Stimulated activated naive CD8-positive, alpha-beta T cell treated with anti-CD3 and anti-CD28 coated beads, Interleukin-15, Interleukin-2, amounts not matched to agents 100 ng/mL and 50 ng/mL, for 24 hours (primary cell): ENCODE results near the gene TPSG1.

Source experiments
- H3K27ac Mint-ChIP-seq: one replicate; pipeline ENCODE4 v1.8.0; 2021; ENCODE audit warnings: mild to moderate bottlenecking, mixed read lengths
- H3K27me3 Mint-ChIP-seq: one replicate; pipeline ENCODE4 v1.8.0; 2021; ENCODE audit warnings: mixed read lengths
- H3K36me3 Mint-ChIP-seq: one replicate; pipeline ENCODE4 v1.8.0; 2021; ENCODE audit warnings: low read depth, mixed read lengths
- H3K4me1 Mint-ChIP-seq: one replicate; pipeline ENCODE4 v1.8.0; 2021; ENCODE audit warnings: low read depth, mixed read lengths
- H3K4me3 Mint-ChIP-seq: one replicate; pipeline ENCODE4 v1.8.0; 2021; ENCODE audit warnings: mild to moderate bottlenecking, mixed read lengths
- H3K9me3 Mint-ChIP-seq: one replicate; pipeline ENCODE4 v1.8.0; 2021; ENCODE audit warnings: mixed read lengths

Gene TPSG1

GRCh38 chr16:1216296-1216619 lies 8.8 kb downstream of the TPSG1 start:
- no peaks in the 10 kb centered on the region for H3K27me3 Mint-ChIP-seq
- no peak overlapping the region for H3K4me3 Mint-ChIP-seq
- H3K9me3 Mint-ChIP-seq = no peaks in the 10 kb centered on the region
- H3K4me1 Mint-ChIP-seq = no peaks in the 10 kb centered on the region
- H3K36me3 Mint-ChIP-seq = no peaks in the 10 kb centered on the region
- no peak overlapping the region for H3K27ac Mint-ChIP-seq

GRCh38 chr16:1215574-1216295 lies 9.3 kb downstream of the TPSG1 start:
- Mint-ChIP-seq H3K4me1 (no peaks in the 10 kb centered on the region), H3K9me3 (no peaks in the 10 kb centered on the region), H3K27ac (no peak overlapping the region), H3K4me3 (no peak overlapping the region), H3K36me3 (no peaks in the 10 kb centered on the region), H3K27me3 (no peaks in the 10 kb centered on the region)

GRCh38 chr16:1214719-1215118 lies 10.3 kb downstream of the TPSG1 start:
- no peaks in the 10 kb centered on the region for H3K9me3 Mint-ChIP-seq
- no peaks in the 10 kb centered on the region for H3K4me1 Mint-ChIP-seq
- H3K36me3 Mint-ChIP-seq = no peaks in the 10 kb centered on the region
- H3K4me3 Mint-ChIP-seq = no peak overlapping the region
- no peaks in the 10 kb centered on the region for H3K27me3 Mint-ChIP-seq
- no peak overlapping the region for H3K27ac Mint-ChIP-seq

GRCh38 chr16:1213796-1214372 lies 11.2 kb downstream of the TPSG1 start:
- Mint-ChIP-seq H3K36me3 (no peaks in the 10 kb centered on the region), H3K4me3 (no peak overlapping the region), H3K27ac (no peak overlapping the region), H3K9me3 (no peaks in the 10 kb centered on the region), H3K4me1 (no peaks in the 10 kb centered on the region), H3K27me3 (no peaks in the 10 kb centered on the region)

DNA sequence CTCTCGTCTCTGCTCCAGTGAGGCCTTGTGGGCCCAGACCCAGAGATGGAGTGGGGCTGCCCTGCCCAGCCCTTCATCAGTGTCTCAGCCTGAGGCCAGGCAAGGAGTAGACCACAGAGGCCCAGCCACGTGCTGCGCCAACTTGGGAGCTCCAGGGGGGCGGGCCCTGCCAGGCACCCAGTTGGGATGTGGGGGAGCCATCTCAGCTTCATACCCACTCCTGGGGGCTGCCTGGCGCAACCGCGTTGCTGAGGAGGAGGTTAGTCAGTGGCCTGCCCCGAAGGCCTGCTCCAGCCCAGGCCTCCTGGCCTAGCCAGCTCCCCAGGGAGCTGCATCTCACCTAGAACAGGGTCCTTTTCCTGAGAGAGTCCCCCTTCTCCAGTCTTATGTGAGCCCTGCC lies 11.8 kb downstream of the TPSG1 start:
- Mint-ChIP-seq H3K27me3 (no peaks in the 10 kb centered on the region), H3K9me3 (no peaks in the 10 kb centered on the region), H3K4me3 (no peak overlapping the region), H3K4me1 (no peaks in the 10 kb centered on the region), H3K36me3 (no peaks in the 10 kb centered on the region), H3K27ac (no peak overlapping the region)

DNA sequence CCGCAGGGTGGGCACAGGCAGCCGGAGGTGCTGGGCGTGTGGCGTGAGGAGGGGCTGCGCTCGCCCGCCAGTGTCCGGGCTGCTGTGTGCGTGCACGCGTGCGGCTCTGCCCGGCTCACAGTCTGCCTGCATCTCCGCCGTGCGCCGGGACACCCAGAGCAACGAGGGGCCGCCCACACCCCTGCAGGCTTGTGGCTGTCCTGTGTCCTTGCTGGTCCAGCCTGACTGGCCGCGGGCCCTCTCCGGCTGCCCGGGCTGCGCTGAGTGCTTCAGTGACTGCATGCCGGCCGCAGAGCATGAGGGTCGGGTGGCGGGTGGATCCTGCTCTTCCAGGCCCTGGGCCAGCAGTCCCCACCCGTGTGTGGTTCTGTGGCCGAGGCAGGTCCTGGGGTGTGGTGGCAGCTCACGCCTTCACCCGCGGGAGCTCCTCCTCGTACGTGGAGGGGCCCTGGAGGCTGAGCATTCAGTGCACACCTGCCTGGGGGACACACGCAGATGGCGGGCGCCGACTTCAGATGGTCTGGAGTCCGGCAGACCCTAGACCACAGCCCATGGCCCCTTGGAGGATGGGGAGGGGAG lies 12.4 kb downstream of the TPSG1 start:
- Mint-ChIP-seq H3K4me3 (no peak overlapping the region), H3K27ac (no peak overlapping the region), H3K9me3 (no peaks in the 10 kb centered on the region), H3K36me3 (no peaks in the 10 kb centered on the region), H3K4me1 (no peaks in the 10 kb centered on the region), H3K27me3 (no peaks in the 10 kb centered on the region)

- Mint-ChIP-seq H3K27ac (no peak overlapping the region), H3K4me3 (no peak overlapping the region), H3K36me3 (no peaks in the 10 kb centered on the region), H3K4me1 (no peaks in the 10 kb centered on the region), H3K27me3 (no peaks in the 10 kb centered on the region), H3K9me3 (no peaks in the 10 kb centered on the region)
Measured at GRCh38 chr16:1211451-1212268, 13.4 kb downstream of the TPSG1 start.

DNA sequence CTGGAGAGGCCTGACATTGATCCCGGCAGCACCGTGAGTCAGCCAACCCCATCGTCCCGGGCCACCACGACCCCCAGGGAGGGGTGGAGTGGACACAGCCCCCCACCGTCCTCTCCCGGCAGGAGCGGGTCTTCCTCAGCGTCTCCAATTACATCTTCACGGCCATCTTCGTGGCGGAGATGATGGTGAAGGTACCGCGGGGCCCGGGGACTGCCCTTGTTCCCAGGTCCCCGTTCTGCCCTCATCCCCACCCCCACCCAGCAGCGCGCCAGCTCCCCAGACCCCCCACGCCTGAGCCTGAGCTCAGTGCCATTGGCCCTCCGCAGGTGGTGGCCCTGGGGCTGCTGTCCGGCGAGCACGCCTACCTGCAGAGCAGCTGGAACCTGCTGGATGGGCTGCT lies 14.6 kb downstream of the TPSG1 start:
- H3K4me1 Mint-ChIP-seq = no peaks in the 10 kb centered on the region

DNA sequence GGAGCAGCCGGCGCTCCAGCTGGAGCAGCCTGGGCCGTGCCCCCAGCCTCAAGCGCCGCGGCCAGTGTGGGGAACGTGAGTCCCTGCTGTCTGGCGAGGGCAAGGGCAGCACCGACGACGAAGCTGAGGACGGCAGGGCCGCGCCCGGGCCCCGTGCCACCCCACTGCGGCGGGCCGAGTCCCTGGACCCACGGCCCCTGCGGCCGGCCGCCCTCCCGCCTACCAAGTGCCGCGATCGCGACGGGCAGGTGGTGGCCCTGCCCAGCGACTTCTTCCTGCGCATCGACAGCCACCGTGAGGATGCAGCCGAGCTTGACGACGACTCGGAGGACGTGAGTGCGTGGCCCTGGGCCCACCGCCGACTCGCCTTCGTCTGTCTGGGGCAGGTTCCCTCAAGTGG lies 16.0 kb downstream of the TPSG1 start:
- H3K4me1 Mint-ChIP-seq = no peaks in the 10 kb centered on the region

More for the DNA sequence above, 14.6 kb downstream of the TPSG1 start:
- Mint-ChIP-seq H3K36me3 (no peaks in the 10 kb centered on the region), H3K27ac (no peak overlapping the region), H3K4me3 (no peak overlapping the region), H3K27me3 (no peaks in the 10 kb centered on the region), H3K9me3 (no peaks in the 10 kb centered on the region)

DNA sequence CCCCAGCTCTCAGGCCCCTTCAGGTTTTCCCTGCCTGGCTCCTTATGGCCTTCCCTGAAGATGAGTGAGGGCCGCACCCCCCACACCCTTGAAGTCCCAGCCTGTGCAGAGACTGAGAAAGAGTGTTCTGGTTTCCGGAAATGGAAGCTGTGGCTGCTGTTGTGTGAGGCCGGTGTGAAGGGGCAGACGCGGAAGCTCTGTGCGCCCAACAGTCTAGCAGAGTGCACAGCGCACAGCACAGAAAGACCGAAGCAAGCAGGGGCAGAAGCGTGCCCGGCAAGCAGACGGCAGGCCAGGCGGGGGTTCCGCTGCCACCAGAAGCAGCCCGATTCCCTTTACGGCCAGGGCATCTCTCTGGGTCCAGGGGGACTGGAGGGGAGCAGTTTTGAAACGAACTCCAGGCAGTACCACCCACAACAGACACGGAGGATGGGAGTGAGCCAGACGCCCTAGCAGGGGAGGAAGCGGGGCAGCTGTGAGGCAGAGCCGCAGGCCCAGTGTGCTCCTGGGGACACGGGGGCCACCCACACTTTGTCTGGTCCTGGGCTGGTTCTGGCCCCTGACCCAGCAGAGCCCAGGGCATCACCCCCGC lies 16.7 kb downstream of the TPSG1 start:
- Mint-ChIP-seq H3K36me3 (no peaks in the 10 kb centered on the region), H3K27me3 (no peaks in the 10 kb centered on the region), H3K4me3 (peak overlapping the region; percentile 9), H3K4me1 (no peaks in the 10 kb centered on the region), H3K27ac (no peak overlapping the region), H3K9me3 (no peaks in the 10 kb centered on the region)

More for the DNA sequence above, 16.0 kb downstream of the TPSG1 start:
- H3K27me3 Mint-ChIP-seq = no peaks in the 10 kb centered on the region
- no peak overlapping the region for H3K27ac Mint-ChIP-seq
- H3K9me3 Mint-ChIP-seq = no peaks in the 10 kb centered on the region
- no peak overlapping the region for H3K4me3 Mint-ChIP-seq
- H3K36me3 Mint-ChIP-seq = no peaks in the 10 kb centered on the region

- no peak overlapping the region for H3K27ac Mint-ChIP-seq
- H3K27me3 Mint-ChIP-seq = no peaks in the 10 kb centered on the region
- H3K4me1 Mint-ChIP-seq = no peaks in the 10 kb centered on the region
- no peaks in the 10 kb centered on the region for H3K36me3 Mint-ChIP-seq
- H3K9me3 Mint-ChIP-seq = no peaks in the 10 kb centered on the region
- no peak overlapping the region for H3K4me3 Mint-ChIP-seq
Measured at GRCh38 chr16:1206786-1207185, 18.3 kb downstream of the TPSG1 start.

GRCh38 chr16:1206326-1206725 lies 18.7 kb downstream of the TPSG1 start:
- H3K36me3 Mint-ChIP-seq = no peaks in the 10 kb centered on the region
- no peak overlapping the region for H3K4me3 Mint-ChIP-seq
- no peaks in the 10 kb centered on the region for H3K9me3 Mint-ChIP-seq
- H3K27ac Mint-ChIP-seq = no peak overlapping the region
- H3K27me3 Mint-ChIP-seq = no peaks in the 10 kb centered on the region
- H3K4me1 Mint-ChIP-seq = no peaks in the 10 kb centered on the region

DNA sequence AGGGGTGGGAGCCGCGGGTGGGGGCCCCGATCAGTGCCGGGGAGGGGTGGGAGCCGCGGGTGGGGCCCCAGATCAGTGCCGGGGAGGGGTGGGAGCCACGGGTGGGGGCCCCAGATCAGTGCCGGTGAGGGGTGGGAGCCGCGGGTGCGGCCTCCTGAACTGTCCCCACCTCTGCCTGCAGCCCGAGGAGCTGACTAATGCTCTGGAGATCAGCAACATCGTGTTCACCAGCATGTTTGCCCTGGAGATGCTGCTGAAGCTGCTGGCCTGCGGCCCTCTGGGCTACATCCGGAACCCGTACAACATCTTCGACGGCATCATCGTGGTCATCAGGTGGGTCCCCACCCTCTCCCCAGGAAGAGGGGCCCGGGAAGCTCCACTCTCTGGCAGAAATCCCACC lies 20.1 kb downstream of the TPSG1 start:
- Mint-ChIP-seq H3K36me3 (no peaks in the 10 kb centered on the region), H3K4me1 (no peaks in the 10 kb centered on the region), H3K4me3 (no peak overlapping the region), H3K27me3 (no peaks in the 10 kb centered on the region), H3K27ac (no peak overlapping the region), H3K9me3 (no peaks in the 10 kb centered on the region)

- Mint-ChIP-seq H3K4me1 (no peaks in the 10 kb centered on the region), H3K4me3 (no peak overlapping the region), H3K27me3 (no peaks in the 10 kb centered on the region), H3K9me3 (no peaks in the 10 kb centered on the region), H3K36me3 (no peaks in the 10 kb centered on the region), H3K27ac (no peak overlapping the region)
Measured at GRCh38 chr16:1202274-1202673, 22.8 kb downstream of the TPSG1 start.

GRCh38 chr16:1201444-1201843 lies 23.6 kb downstream of the TPSG1 start:
- Mint-ChIP-seq H3K4me3 (no peak overlapping the region), H3K27ac (no peak overlapping the region), H3K27me3 (no peaks in the 10 kb centered on the region), H3K9me3 (no peaks in the 10 kb centered on the region), H3K4me1 (no peaks in the 10 kb centered on the region), H3K36me3 (no peaks in the 10 kb centered on the region)
